Measurements from ENCODE around the gene PRM2.

Gene PRM2

DNA sequence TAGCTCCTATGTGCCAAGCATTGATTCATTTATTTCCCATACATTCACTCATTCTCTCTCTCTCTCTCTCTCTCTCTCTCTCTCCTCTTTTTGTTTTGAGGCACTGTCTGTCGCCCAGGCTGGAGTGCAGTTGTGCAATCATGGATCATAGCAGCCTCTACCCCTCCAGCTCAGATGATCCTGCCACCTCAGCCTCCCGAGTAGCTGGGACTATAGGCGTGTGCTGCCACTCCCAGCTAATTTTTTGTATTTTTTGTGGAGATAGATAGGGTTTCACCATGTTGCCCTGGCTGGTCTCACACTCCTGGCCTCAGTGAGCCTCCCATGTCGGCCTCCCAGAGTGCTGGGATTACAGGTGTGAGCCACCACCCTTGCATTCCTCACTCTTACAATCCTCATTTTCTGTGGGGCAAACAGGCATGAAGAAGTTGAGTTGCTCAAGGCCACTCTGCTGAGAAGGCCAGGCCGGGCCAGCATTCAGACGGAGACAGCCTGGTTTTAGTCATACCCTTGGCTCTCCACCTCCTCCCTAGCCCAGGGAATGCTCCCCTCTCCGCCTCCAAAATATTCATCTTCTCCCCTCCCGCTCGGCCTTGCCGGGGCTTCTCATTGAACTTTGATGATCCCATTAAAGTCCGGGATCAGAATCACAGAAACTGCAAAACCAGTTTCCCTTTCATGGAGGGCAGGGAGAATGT lies 765 bp upstream of the PRM2 start:
- TF ChIP-seq CTCF (IDR thresholded peaks at IDR 0.05; ENCODE audit: low read depth, low read length, missing control alignments): no peak
- in situ Hi-C loops (cut with HindIII; ENCODE audit: low sequenced_read_pairs): loop anchor here (5.0 kb wide), 1 partner anchor 75 kb away; no protein-coding TSS in a partner anchor
- H3K4me3 ChIP-seq (ENCODE audit: low read depth, low read length): no peak overlapping the region
- DNase-seq (ENCODE audit: low read depth): no peak

GRCh38 chr16:11274964-11275363 lies 1.3 kb downstream of the PRM2 start:
- in situ Hi-C loops (cut with HindIII; ENCODE audit: low sequenced_read_pairs): loop anchor here (5.0 kb wide), 1 partner anchor 77 kb away; no protein-coding TSS in a partner anchor
- no peak for TF ChIP-seq CTCF (IDR thresholded peaks at IDR 0.05; ENCODE audit: low read depth, low read length, missing control alignments)
- no peak overlapping the region for H3K4me3 ChIP-seq (ENCODE audit: low read depth, low read length)
- no peak for DNase-seq (ENCODE audit: low read depth)

DNA sequence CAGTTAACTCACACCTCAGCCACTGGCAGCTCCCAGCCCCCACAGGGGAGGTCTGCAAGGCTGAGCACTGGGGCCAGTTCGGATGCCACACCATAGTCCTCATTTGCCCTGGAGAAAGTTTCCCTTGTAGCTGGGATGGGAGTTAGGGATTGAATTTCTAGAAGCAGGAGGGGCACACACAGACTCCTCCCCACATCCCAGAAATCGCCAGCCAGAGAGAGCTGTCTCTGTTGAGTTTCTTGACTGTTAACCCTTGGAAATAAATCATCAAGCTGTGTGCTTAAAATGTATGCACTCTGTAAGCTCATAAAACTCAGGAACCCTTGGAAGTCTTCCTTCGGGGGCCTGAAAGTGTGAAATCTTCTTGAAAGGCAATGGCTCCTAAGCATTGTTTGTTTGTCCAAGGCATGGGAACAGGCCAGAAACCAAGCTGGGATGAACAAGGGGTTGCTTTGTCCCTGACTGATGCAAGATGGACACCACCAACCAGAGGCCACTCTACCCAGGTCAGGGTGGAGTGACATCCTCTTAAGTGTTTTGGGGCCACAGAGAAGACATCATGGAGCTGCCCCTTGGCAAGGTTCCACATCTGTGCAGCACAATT lies 2.5 kb downstream of the PRM2 start:
- TF ChIP-seq CTCF (IDR thresholded peaks at IDR 0.05; ENCODE audit: low read depth, low read length, missing control alignments): no peak
- H3K4me3 ChIP-seq (ENCODE audit: low read depth, low read length): no peak overlapping the region
- no peak for DNase-seq (ENCODE audit: low read depth)
- in situ Hi-C loops (cut with HindIII; ENCODE audit: low sequenced_read_pairs): no loop called here

GRCh38 chr16:11272921-11273720 lies 3.2 kb downstream of the PRM2 start, which contains the start of gene PRM3:
Gene PRM3, minus strand, starts transcription at chr16:11273629. Its CDS starts 34 bp downstream, at chr16:11273595.
- TF ChIP-seq CTCF (IDR thresholded peaks at IDR 0.05; ENCODE audit: low read depth, low read length, missing control alignments): no peak
- H3K4me3 ChIP-seq (ENCODE audit: low read depth, low read length): no peak within 1 kb of the TSS
- DNase-seq (ENCODE audit: low read depth): no peak
- in situ Hi-C loops (cut with HindIII; ENCODE audit: low sequenced_read_pairs): no loop called here

- no peak for TF ChIP-seq CTCF (IDR thresholded peaks at IDR 0.05; ENCODE audit: low read depth, low read length, missing control alignments)
- DNase-seq (ENCODE audit: low read depth): no peak
- in situ Hi-C loops (cut with HindIII; ENCODE audit: low sequenced_read_pairs): no loop called here
- no peak overlapping the region for H3K4me3 ChIP-seq (ENCODE audit: low read depth, low read length)
Measured at GRCh38 chr16:11272484-11272883, 3.8 kb downstream of the PRM2 start.

DNA sequence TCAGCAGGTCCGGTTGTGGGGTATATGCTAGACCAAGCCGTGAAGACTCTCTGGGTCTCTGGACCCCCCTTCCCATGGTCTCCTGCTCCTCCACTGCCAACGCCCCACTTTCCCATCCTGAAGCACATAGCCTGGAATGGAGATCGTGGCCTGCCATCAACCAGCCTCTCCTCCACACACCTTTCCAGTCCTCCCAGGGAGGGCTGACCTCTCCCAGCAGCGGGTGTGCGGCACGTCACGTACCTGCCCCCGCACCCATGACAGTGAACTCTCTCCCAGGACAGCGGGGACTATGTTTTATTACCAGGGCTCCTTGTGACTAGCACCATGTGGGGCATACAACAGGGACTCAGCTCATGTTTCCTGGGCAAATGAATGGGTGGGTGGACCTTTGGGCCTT lies 4.7 kb downstream of the PRM2 start:
- no peak for DNase-seq (ENCODE audit: low read depth)
- H3K4me3 ChIP-seq (ENCODE audit: low read depth, low read length): no peak overlapping the region
- in situ Hi-C loops (cut with HindIII; ENCODE audit: low sequenced_read_pairs): no loop called here
- no peak for TF ChIP-seq CTCF (IDR thresholded peaks at IDR 0.05; ENCODE audit: low read depth, low read length, missing control alignments)

Data from astrocyte of the cerebellum (primary cell).